ENCODE measurements around the gene SS18L1.

DNA sequence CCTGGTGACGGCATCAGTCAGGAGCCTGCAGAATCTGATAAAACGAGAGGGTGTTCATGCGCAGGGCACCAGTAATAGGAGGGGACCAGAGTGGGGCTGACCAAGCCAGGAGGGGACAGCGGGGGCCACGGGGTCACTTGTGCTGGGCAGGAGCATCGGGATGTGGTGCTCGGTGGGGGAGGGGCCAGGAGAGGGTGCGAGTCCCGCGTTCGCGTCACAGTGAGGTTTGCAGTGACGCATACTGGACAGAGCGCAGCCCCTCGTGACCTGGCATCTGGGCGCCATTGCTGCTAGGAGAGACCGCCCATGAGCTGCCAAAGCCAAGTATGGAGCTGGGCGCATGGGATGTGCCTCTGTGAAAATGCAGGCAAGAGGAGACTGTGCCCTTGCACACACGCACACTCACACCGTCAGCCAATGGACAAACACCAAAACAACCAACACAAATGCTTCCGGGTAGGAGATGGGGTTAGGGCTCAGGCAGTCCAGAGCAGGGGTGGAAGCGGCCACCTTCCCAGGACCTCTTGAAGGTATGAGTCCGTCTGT, 25.4 kb downstream of the SS18L1 start:
- TF ChIP-seq POLR2A (IDR thresholded peaks at IDR 0.05; ENCODE audit: low read depth, low read length): no peak
- TF ChIP-seq POLR2AphosphoS5 (IDR thresholded peaks at IDR 0.05; ENCODE audit: low read depth, low read length): no peak
- TF ChIP-seq TAF1 (IDR thresholded peaks at IDR 0.05; ENCODE audit: low read depth, low read length): no peak
- TF ChIP-seq POU2F2 (IDR thresholded peaks at IDR 0.05; ENCODE audit: low read depth, low read length): no peak
- no peak for TF ChIP-seq SPI1 (IDR thresholded peaks at IDR 0.05; ENCODE audit: low read depth, low read length)
